ENCODE data around the gene CDC34. TPM values are rescaled to one million over a fixed set of nuclear protein-coding genes. Genes with fewer than 3 reads are reported as not detected.

CDC34 gene
- total and polyA plus RNA-seq, 12 donors = 70.2 to 162 (median 77.5) TPM

- intact Hi-C loops (cut with DNase I) = loop anchor here in 1 of 10 donors (10.0 kb wide), 1 partner anchor 100 kb away; the partner anchor contains the start of genes FGF22 and POLRMT
- H3K4me3 ChIP-seq = no peak overlapping the region
Measured at GRCh38 chr19:535017-535835, 3.7 kb downstream of the CDC34 start.

GRCh38 chr19:536031-536880, 4.7 kb downstream of the CDC34 start:
- TF ChIP-seq CTCF (IDR thresholded peaks at IDR 0.05) = no peak
- DNase-seq (no peak), ATAC-seq (no peak)
- no peaks in the 10 kb centered on the region for H3K9me3 ChIP-seq
- H3K27me3 ChIP-seq = no peaks in the 10 kb centered on the region
- H3K4me1 ChIP-seq = peaks cover 16 to 49% (median 34%) of the 10 kb centered on the region in 9 donors
- H3K36me3 ChIP-seq = peaks cover 0 to 53% (median 44%) of the 10 kb centered on the region in 9 donors
- no peak overlapping the region for H3K27ac ChIP-seq
- H3K4me3 ChIP-seq = no peak overlapping the region
- intact Hi-C loops (cut with DNase I) = loop anchor here in 1 of 10 donors (10.0 kb wide), 1 partner anchor 99 kb away; the partner anchor contains the start of genes FGF22 and POLRMT
- 88 to 91% methylated on average over 55 of the region's 55 CpGs for WGBS, 2 donors

More at GRCh38 chr19:535017-535835, 3.7 kb downstream of the CDC34 start:
- 66 to 71% methylated on average over 16 of the region's 16 CpGs for WGBS, 2 donors
- no peak for DNase-seq
- H3K27ac ChIP-seq = peak overlapping the region in 5 of 10 donors; percentile 15 to 40 (median 34)
- H3K36me3 ChIP-seq = peaks cover 0 to 48% (median 41%) of the 10 kb centered on the region in 9 donors
- H3K9me3 ChIP-seq = no peaks in the 10 kb centered on the region
- H3K4me1 ChIP-seq = peaks cover 16 to 56% (median 39%) of the 10 kb centered on the region in 9 donors
- no peak for ATAC-seq
- H3K27me3 ChIP-seq = no peaks in the 10 kb centered on the region
- TF ChIP-seq CTCF (IDR thresholded peaks at IDR 0.05) = peak in 2 of 9 donors; percentile 22 to 31

GRCh38 chr19:536881-537404, 5.4 kb downstream of the CDC34 start:
- intact Hi-C loops (cut with DNase I) = loop anchor here in 1 of 10 donors (10.0 kb wide), 1 partner anchor 98 kb away; the partner anchor contains the start of genes FGF22 and POLRMT
- no peaks in the 10 kb centered on the region for H3K27me3 ChIP-seq
- ATAC-seq (no peak), DNase-seq (no peak)
- H3K9me3 ChIP-seq = no peaks in the 10 kb centered on the region
- 89 to 91% methylated on average over 26 of the region's 26 CpGs for WGBS, 2 donors
- H3K27ac ChIP-seq = no peak overlapping the region
- no peak for TF ChIP-seq CTCF (IDR thresholded peaks at IDR 0.05)
- H3K4me3 ChIP-seq = no peak overlapping the region
- H3K4me1 ChIP-seq = peaks cover 16 to 49% (median 34%) of the 10 kb centered on the region in 9 donors
- peaks cover 0 to 59% (median 51%) of the 10 kb centered on the region in 9 donors for H3K36me3 ChIP-seq
